HEK293 (cell line): Measurements from ENCODE around the gene BCL2L11.

Experiments
- BCL6B ChIP-seq: fragments of 450-650 bp; formaldehyde crosslinking; IDR thresholded peaks from 2 replicates; pipeline ENCODE4 v1.5.1; 2017; ENCODE audit warnings: missing biosample characterization, missing genetic modification characterization
- KLF7 ChIP-seq: fragments of 450-650 bp; formaldehyde crosslinking; IDR thresholded peaks from 2 replicates; pipeline ENCODE4 v1.5.1; 2016; ENCODE audit warnings: missing biosample characterization, missing genetic modification characterization, borderline replicate concordance
- MEIS1 ChIP-seq: sonication (generic); formaldehyde crosslinking; IDR thresholded peaks from 2 replicates; pipeline ENCODE4 v1.8.1; 2022; ENCODE audit warnings: missing genetic modification reagents, mild to moderate bottlenecking, borderline replicate concordance
- MYNN ChIP-seq: fragments of 450-650 bp; formaldehyde crosslinking; IDR thresholded peaks from 2 replicates; pipeline ENCODE4 v1.5.1; 2016; ENCODE audit warnings: missing biosample characterization, missing genetic modification characterization, borderline replicate concordance
- RBAK ChIP-seq: fragments of 450-650 bp; formaldehyde crosslinking; IDR thresholded peaks from 2 replicates; pipeline ENCODE4 v1.5.1; 2016; ENCODE audit warnings: missing biosample characterization, missing genetic modification characterization
- SCRT1 ChIP-seq: fragments of 450-650 bp; formaldehyde crosslinking; IDR thresholded peaks from 2 replicates; pipeline ENCODE4 v1.5.1; 2016; ENCODE audit warnings: missing biosample characterization, missing genetic modification characterization, borderline replicate concordance
- ZBTB1 ChIP-seq: fragments of 450-650 bp; formaldehyde crosslinking; IDR thresholded peaks from 2 replicates; pipeline ENCODE4 v1.5.1; 2016; ENCODE audit warnings: missing biosample characterization, missing genetic modification characterization
- ZBTB49 ChIP-seq: fragments of 450-650 bp; formaldehyde crosslinking; IDR thresholded peaks from 2 replicates; pipeline ENCODE4 v1.5.1; 2016; ENCODE audit warnings: missing biosample characterization, missing genetic modification characterization, low read depth
- ZNF157 ChIP-seq: fragments of 450-650 bp; formaldehyde crosslinking; IDR thresholded peaks from 2 replicates; pipeline ENCODE4 v1.5.1; 2016; ENCODE audit warnings: missing biosample characterization, missing genetic modification characterization
- ZNF16 ChIP-seq: fragments of 450-650 bp; formaldehyde crosslinking; IDR thresholded peaks from 2 replicates; pipeline ENCODE4 v1.5.1; 2016; ENCODE audit warnings: low read depth, missing biosample characterization, missing genetic modification characterization
- ZNF175 ChIP-seq: fragments of 450-650 bp; formaldehyde crosslinking; IDR thresholded peaks from 2 replicates; pipeline ENCODE4 v1.5.1; 2016; ENCODE audit warnings: missing biosample characterization, missing genetic modification characterization
- ZNF248 ChIP-seq: fragments of 450-650 bp; formaldehyde crosslinking; IDR thresholded peaks from 2 replicates; pipeline ENCODE4 v1.5.1; 2017; ENCODE audit warnings: missing biosample characterization, missing genetic modification characterization
- ZNF37A ChIP-seq: fragments of 450-650 bp; IDR thresholded peaks from 2 replicates; pipeline ENCODE4 v1.5.1; 2018; ENCODE audit warnings: missing biosample characterization, missing genetic modification characterization
- ZNF404 ChIP-seq: fragments of 450-650 bp; formaldehyde crosslinking; IDR thresholded peaks from 2 replicates; pipeline ENCODE4 v1.5.1; 2017; ENCODE audit warnings: missing biosample characterization, missing genetic modification characterization
- ZNF423 ChIP-seq: fragments of 450-650 bp; formaldehyde crosslinking; IDR thresholded peaks from 2 replicates; pipeline ENCODE4 v1.5.1; 2016; ENCODE audit warnings: missing biosample characterization, missing genetic modification characterization
- ZNF621 ChIP-seq: fragments of 450-650 bp; formaldehyde crosslinking; IDR thresholded peaks from 2 replicates; pipeline ENCODE4 v1.5.1; 2017; ENCODE audit warnings: missing biosample characterization, missing genetic modification characterization
- ZNF639 ChIP-seq: fragments of 450-650 bp; formaldehyde crosslinking; IDR thresholded peaks from 2 replicates; pipeline ENCODE4 v1.5.1; 2016; ENCODE audit warnings: missing biosample characterization, missing genetic modification characterization
- ZNF707 ChIP-seq: fragments of 450-650 bp; formaldehyde crosslinking; IDR thresholded peaks from 2 replicates; pipeline ENCODE4 v1.5.1; 2016; ENCODE audit warnings: missing biosample characterization, missing genetic modification characterization
- ZNF76 ChIP-seq: fragments of 450-650 bp; formaldehyde crosslinking; IDR thresholded peaks from 2 replicates; pipeline ENCODE4; 2016; ENCODE audit warnings: low read depth, missing biosample characterization, missing genetic modification characterization, borderline replicate concordance
- ZSCAN30 ChIP-seq: fragments of 450-650 bp; IDR thresholded peaks from 2 replicates; pipeline ENCODE4 v1.5.1; 2018; ENCODE audit warnings: missing biosample characterization, mild to moderate bottlenecking, missing genetic modification characterization, moderate library complexity
- TF ChIP-seq, protein P1 (sequence below): fragments of 450-650 bp; formaldehyde crosslinking; IDR thresholded peaks from 2 replicates; pipeline ENCODE4 v1.5.1; 2016; ENCODE audit warnings: missing biosample characterization, missing genetic modification characterization
- TF ChIP-seq, protein P2 (sequence below): fragments of 450-650 bp; formaldehyde crosslinking; IDR thresholded peaks from 2 replicates; pipeline ENCODE4 v1.5.1; 2016; ENCODE audit warnings: missing biosample characterization, missing genetic modification characterization
- TF ChIP-seq, protein P3 (sequence below): fragments of 450-650 bp; formaldehyde crosslinking; IDR thresholded peaks from 2 replicates; pipeline ENCODE4 v1.5.1; 2016; ENCODE audit warnings: missing biosample characterization, missing genetic modification characterization
- TF ChIP-seq, protein P4 (sequence below): fragments of 450-650 bp; formaldehyde crosslinking; IDR thresholded peaks from 2 replicates; pipeline ENCODE4 v1.5.1; 2016; ENCODE audit warnings: missing biosample characterization, missing genetic modification characterization
- TF ChIP-seq, protein P5 (sequence below): fragments of 450-650 bp; formaldehyde crosslinking; IDR thresholded peaks from 2 replicates; pipeline ENCODE4 v1.5.1; 2016; ENCODE audit warnings: missing biosample characterization, missing genetic modification characterization

Gene BCL2L11

DNA sequence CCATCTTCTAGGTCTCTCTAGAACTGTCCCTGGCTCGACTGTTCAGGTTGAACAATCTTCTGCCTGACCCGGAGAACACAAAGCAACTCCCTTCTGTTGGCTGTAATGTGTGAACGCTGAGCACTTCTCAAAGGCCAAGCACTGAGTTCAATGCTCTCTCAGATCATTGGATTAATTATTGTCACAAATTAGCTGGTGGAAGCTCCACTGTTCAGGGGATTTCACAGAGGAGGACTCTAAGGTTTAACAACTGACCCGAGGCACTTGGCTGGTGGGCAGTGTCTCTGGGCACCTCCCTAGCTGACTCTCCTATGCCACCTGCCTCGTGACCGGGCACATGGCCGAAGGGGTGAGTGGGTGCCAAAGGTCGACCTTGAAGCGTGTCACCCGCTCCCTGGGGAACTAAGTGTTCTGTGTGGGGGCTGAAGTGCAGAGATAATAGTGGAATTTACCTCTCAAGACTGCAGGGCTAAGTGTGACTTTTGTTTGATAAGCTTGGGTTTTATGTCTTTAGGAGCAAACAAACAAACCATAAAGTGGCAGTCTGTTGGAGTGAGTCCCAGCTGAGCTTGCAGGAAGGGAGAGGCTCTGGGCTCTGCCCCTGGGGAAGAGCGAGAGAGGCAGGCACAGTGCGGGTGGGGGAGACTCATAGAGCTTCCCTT, 64.8 kb downstream of the BCL2L11 start (continued):
- TF ChIP-seq ZNF76 (tag by site-specific recombination) (no peak), ZNF248 (tag by site-specific recombination) (no peak), ZNF404 (tag by site-specific recombination) (no peak), ZNF175 (tag by site-specific recombination) (no peak), ZNF707 (tag by site-specific recombination) (no peak), ZNF37A (tag by site-specific recombination) (no peak), ZNF423 (tag by site-specific recombination) (peak; percentile 89), SCRT1 (tag by site-specific recombination) (no peak; the same call in 1 of the 2 replicates), ZNF639 (tag by site-specific recombination) (no peak), MYNN (no peak), RBAK (tag by site-specific recombination) (no peak), ZNF621 (tag by site-specific recombination) (no peak), ZSCAN30 (peak; percentile 73), ZBTB1 (tag by site-specific recombination) (no peak), ZNF16 (tag by site-specific recombination) (no peak), MEIS1 (CRISPR knock-in tag) (no peak), ZNF157 (tag by site-specific recombination) (no peak), ZBTB49 (tag by site-specific recombination) (no peak), KLF7 (tag by site-specific recombination) (peak; percentile 91), BCL6B (tag by site-specific recombination) (peak; percentile 16; the same call in 1 of the 2 replicates)
- TF ChIP-seq, protein P1, sequence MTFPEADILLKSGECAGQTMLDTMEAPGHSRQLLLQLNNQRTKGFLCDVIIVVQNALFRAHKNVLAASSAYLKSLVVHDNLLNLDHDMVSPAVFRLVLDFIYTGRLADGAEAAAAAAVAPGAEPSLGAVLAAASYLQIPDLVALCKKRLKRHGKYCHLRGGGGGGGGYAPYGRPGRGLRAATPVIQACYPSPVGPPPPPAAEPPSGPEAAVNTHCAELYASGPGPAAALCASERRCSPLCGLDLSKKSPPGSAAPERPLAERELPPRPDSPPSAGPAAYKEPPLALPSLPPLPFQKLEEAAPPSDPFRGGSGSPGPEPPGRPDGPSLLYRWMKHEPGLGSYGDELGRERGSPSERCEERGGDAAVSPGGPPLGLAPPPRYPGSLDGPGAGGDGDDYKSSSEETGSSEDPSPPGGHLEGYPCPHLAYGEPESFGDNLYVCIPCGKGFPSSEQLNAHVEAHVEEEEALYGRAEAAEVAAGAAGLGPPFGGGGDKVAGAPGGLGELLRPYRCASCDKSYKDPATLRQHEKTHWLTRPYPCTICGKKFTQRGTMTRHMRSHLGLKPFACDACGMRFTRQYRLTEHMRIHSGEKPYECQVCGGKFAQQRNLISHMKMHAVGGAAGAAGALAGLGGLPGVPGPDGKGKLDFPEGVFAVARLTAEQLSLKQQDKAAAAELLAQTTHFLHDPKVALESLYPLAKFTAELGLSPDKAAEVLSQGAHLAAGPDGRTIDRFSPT: no peak
- TF ChIP-seq, protein P2, sequence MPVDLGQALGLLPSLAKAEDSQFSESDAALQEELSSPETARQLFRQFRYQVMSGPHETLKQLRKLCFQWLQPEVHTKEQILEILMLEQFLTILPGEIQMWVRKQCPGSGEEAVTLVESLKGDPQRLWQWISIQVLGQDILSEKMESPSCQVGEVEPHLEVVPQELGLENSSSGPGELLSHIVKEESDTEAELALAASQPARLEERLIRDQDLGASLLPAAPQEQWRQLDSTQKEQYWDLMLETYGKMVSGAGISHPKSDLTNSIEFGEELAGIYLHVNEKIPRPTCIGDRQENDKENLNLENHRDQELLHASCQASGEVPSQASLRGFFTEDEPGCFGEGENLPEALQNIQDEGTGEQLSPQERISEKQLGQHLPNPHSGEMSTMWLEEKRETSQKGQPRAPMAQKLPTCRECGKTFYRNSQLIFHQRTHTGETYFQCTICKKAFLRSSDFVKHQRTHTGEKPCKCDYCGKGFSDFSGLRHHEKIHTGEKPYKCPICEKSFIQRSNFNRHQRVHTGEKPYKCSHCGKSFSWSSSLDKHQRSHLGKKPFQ (tag by site-specific recombination): peak; percentile 88
- TF ChIP-seq, protein P3, sequence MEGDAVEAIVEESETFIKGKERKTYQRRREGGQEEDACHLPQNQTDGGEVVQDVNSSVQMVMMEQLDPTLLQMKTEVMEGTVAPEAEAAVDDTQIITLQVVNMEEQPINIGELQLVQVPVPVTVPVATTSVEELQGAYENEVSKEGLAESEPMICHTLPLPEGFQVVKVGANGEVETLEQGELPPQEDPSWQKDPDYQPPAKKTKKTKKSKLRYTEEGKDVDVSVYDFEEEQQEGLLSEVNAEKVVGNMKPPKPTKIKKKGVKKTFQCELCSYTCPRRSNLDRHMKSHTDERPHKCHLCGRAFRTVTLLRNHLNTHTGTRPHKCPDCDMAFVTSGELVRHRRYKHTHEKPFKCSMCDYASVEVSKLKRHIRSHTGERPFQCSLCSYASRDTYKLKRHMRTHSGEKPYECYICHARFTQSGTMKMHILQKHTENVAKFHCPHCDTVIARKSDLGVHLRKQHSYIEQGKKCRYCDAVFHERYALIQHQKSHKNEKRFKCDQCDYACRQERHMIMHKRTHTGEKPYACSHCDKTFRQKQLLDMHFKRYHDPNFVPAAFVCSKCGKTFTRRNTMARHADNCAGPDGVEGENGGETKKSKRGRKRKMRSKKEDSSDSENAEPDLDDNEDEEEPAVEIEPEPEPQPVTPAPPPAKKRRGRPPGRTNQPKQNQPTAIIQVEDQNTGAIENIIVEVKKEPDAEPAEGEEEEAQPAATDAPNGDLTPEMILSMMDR (tag by site-specific recombination): no peak
- TF ChIP-seq, protein P4, sequence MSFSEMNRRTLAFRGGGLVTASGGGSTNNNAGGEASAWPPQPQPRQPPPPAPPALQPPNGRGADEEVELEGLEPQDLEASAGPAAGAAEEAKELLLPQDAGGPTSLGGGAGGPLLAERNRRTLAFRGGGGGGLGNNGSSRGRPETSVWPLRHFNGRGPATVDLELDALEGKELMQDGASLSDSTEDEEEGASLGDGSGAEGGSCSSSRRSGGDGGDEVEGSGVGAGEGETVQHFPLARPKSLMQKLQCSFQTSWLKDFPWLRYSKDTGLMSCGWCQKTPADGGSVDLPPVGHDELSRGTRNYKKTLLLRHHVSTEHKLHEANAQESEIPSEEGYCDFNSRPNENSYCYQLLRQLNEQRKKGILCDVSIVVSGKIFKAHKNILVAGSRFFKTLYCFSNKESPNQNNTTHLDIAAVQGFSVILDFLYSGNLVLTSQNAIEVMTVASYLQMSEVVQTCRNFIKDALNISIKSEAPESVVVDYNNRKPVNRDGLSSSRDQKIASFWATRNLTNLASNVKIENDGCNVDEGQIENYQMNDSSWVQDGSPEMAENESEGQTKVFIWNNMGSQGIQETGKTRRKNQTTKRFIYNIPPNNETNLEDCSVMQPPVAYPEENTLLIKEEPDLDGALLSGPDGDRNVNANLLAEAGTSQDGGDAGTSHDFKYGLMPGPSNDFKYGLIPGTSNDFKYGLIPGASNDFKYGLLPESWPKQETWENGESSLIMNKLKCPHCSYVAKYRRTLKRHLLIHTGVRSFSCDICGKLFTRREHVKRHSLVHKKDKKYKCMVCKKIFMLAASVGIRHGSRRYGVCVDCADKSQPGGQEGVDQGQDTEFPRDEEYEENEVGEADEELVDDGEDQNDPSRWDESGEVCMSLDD (tag by site-specific recombination): no peak
- TF ChIP-seq, protein P5, sequence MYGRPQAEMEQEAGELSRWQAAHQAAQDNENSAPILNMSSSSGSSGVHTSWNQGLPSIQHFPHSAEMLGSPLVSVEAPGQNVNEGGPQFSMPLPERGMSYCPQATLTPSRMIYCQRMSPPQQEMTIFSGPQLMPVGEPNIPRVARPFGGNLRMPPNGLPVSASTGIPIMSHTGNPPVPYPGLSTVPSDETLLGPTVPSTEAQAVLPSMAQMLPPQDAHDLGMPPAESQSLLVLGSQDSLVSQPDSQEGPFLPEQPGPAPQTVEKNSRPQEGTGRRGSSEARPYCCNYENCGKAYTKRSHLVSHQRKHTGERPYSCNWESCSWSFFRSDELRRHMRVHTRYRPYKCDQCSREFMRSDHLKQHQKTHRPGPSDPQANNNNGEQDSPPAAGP (tag by site-specific recombination): peak; percentile 90
